Progenitor cell of endocrine pancreas (in vitro differentiated cells): ENCODE measurements around the gene CLDND2. TPM values are rescaled to one million over a fixed set of nuclear protein-coding genes. Genes with fewer than 3 reads are reported as not detected.

ENCODE experiments used
- DNase-seq: peaks from one replicate; pipeline ENCODE4 v3.0.0; 2021; ENCODE audit warnings: low spot score; ENCODE audit not compliant: unreplicated experiment
- H3K27ac Mint-ChIP-seq: 2 replicates; pipeline ENCODE4 v1.8.0; 2021; ENCODE audit warnings: mild to moderate bottlenecking, moderate library complexity, mixed read lengths
- H3K27me3 Mint-ChIP-seq: 2 replicates; pipeline ENCODE4 v1.8.0; 2021; ENCODE audit warnings: mixed read lengths
- H3K36me3 Mint-ChIP-seq: 2 replicates; pipeline ENCODE4 v1.8.0; 2022; ENCODE audit warnings: mixed read lengths; ENCODE audit not compliant: insufficient read depth
- H3K4me1 Mint-ChIP-seq: 2 replicates; pipeline ENCODE4 v1.8.0; 2021; ENCODE audit warnings: low read depth, mixed read lengths
- H3K4me3 Mint-ChIP-seq: 2 replicates; pipeline ENCODE4 v1.8.0; 2021; ENCODE audit warnings: low read depth, mild to moderate bottlenecking, moderate library complexity, mixed read lengths
- H3K9me3 Mint-ChIP-seq: 2 replicates; pipeline ENCODE4 v1.8.0; 2021; ENCODE audit warnings: low read depth, mixed read lengths
- CTCF ChIP-seq: fragments of 200-600 bp; sonication (generic); IDR thresholded peaks from one replicate; pipeline ENCODE4 v1.5.0; 2021; ENCODE audit warnings: antibody characterized with exemption, mild to moderate bottlenecking; ENCODE audit not compliant: unreplicated experiment
- total RNA-seq: library from RNA; stranded (reverse); gene quantifications from 2 replicates; pipeline ENCODE4 v1.2.1, GENCODE V29; 2021

Gene CLDND2
- total RNA-seq, 1 donor from 2014 or later, result 1.4 TPM

GRCh38 chr19:51337141-51337860, 31.5 kb downstream of the CLDND2 start:
- peaks cover 16% of the 10 kb centered on the region for H3K27me3 Mint-ChIP-seq
- no peak overlapping the region for H3K4me3 Mint-ChIP-seq
- no peak for TF ChIP-seq CTCF
- H3K27ac Mint-ChIP-seq, result no peak overlapping the region
- DNase-seq, result no peak
- H3K9me3 Mint-ChIP-seq, result no peaks in the 10 kb centered on the region
- peaks cover 4% of the 10 kb centered on the region for H3K4me1 Mint-ChIP-seq
- H3K36me3 Mint-ChIP-seq, result no peaks in the 10 kb centered on the region

GRCh38 chr19:51333836-51334460, 34.9 kb downstream of the CLDND2 start:
- Mint-ChIP-seq H3K27ac (no peak overlapping the region), H3K27me3 (no peaks in the 10 kb centered on the region), H3K36me3 (peaks cover 19% of the 10 kb centered on the region), H3K4me3 (no peak overlapping the region), H3K9me3 (peaks cover 4% of the 10 kb centered on the region), H3K4me1 (peaks cover 9% of the 10 kb centered on the region)
- no peak for TF ChIP-seq CTCF
- no peak for DNase-seq

- Mint-ChIP-seq H3K27me3 (no peaks in the 10 kb centered on the region), H3K36me3 (peaks cover 21% of the 10 kb centered on the region), H3K4me3 (no peak overlapping the region), H3K4me1 (peaks cover 8% of the 10 kb centered on the region), H3K27ac (no peak overlapping the region), H3K9me3 (peaks cover 4% of the 10 kb centered on the region)
- no peak for TF ChIP-seq CTCF
- DNase-seq, result no peak
Observed at GRCh38 chr19:51331716-51332115, 37.1 kb downstream of the CLDND2 start.

GRCh38 chr19:51331193-51331592, 37.6 kb downstream of the CLDND2 start:
- no peak for TF ChIP-seq CTCF
- H3K27ac Mint-ChIP-seq, result no peak overlapping the region
- no peak overlapping the region for H3K4me3 Mint-ChIP-seq
- no peaks in the 10 kb centered on the region for H3K27me3 Mint-ChIP-seq
- peaks cover 21% of the 10 kb centered on the region for H3K36me3 Mint-ChIP-seq
- H3K9me3 Mint-ChIP-seq, result peaks cover 4% of the 10 kb centered on the region
- no peak for DNase-seq
- H3K4me1 Mint-ChIP-seq, result peaks cover 8% of the 10 kb centered on the region

- Mint-ChIP-seq H3K9me3 (peaks cover 4% of the 10 kb centered on the region), H3K36me3 (peaks cover 28% of the 10 kb centered on the region), H3K27me3 (no peaks in the 10 kb centered on the region), H3K4me1 (peaks cover 8% of the 10 kb centered on the region), H3K4me3 (no peak overlapping the region), H3K27ac (no peak overlapping the region)
- no peak for DNase-seq
- no peak for TF ChIP-seq CTCF
Observed at GRCh38 chr19:51330366-51330765, 38.4 kb downstream of the CLDND2 start.
